Subcutaneous adipose tissue (tissue), 4 donors: Measurements from ENCODE around the gene MACROH2A2. TPM values are rescaled to one million over a fixed set of nuclear protein-coding genes. Genes with fewer than 3 reads are reported as not detected.

Experiments used
- CTCF ChIP-seq: fragments of 450-650 bp; IDR thresholded peaks from one replicate; pipeline ENCODE4 v1.5.1; 2016; ENCODE audit warnings: low read depth, mild to moderate bottlenecking, control low read depth, antibody characterized with exemption, moderate library complexity
- total RNA-seq, 4 donors: library from RNA; depleted of rRNA; stranded (reverse); fragments of >200 nt; gene quantifications; one replicate each; pipeline ENCODE4 v1.1.0, GENCODE V29; 2016

The MACROH2A2 gene
- total RNA-seq, 4 donors from 2014 or later: 0.57 to 3.1 (median 2.4) TPM

DNA sequence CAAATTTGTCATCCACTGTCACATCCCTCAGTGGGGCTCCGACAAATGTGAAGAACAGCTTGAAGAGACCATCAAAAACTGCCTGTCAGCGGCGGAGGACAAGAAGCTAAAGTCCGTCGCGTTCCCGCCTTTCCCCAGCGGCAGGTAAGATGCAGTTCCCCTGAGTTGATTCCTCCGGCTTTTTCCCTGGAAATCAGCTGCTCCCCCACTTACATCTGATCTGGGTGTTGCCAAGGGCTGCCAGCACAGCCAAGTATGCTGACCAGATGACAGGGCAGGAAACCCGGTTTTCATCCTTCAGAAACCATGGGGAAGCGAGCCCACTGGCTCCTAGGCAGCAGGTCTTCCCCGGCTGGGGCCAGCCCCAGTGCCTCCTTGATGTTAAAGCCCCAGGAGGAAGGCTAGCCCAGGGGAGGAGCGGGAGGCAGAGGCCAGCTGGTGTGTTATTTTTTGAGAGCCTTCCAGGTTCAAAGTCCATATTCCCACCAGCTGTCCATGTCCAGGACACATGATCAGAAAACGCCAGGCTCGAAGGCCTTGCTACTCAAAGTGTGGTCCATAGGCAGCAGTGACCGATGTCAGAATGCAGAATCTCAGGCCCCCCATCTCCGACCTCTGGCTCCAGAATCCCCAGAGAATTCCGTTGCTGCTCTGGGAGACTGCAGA lies 56.6 kb downstream of the MACROH2A2 start:
- TF ChIP-seq CTCF: no peak

DNA sequence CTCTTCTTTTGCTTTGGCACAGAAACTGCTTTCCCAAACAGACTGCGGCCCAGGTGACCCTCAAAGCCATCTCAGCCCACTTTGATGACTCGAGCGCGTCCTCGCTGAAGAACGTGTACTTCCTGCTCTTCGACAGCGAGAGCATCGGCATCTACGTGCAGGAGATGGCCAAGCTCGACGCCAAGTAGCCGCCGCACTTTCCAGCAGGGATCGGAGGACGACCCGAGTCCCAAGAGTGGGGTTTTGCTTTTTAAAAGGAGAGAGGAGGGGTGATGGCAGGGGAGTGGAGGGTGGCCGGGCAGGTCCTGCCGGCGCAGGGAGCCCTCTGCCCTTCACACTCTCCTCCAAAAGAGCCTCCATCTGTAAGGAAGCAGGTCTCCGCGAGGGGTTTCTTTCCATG lies 58.9 kb downstream of the MACROH2A2 start:
- no peak for TF ChIP-seq CTCF

DNA sequence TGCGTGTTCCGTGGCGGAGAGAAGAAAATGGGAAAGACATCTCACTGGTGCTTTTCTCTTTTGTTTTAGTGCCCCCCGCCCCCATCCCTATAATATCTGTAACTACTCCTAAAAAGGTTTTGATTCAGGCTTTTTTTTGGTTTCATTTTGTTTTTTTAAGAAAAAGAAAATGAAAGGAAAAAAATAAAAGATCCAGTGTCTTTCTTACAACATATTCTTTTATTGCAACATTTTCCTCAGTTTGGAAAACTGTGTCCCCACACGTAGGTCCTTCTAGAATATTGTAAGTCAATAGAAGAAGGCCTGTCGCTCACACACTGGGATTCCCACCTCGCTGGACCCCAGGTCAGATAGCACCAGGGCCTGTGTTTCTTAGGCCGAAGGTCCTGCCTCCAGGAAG lies 59.4 kb downstream of the MACROH2A2 start:
- no peak for TF ChIP-seq CTCF

DNA sequence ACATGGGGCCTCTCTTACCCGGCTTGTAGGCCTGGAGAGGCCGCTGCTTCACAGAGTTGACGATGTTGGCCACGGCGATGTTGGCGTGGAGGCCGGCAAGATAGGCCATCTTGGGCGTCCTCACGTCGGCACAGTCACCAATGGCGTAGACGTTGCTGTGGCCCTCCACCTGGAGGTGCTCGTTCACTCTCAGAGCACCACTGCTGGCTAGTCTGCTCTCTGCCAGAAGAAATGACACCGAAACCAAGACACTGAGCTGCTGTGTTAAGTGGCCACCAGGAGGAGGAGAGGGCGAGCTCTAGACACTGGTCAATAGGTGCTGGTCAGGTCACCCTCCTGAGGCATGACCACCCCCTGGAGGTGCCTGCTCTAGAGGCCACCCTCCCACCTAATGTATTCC lies 62.3 kb downstream of the MACROH2A2 start:
- TF ChIP-seq CTCF: no peak

- TF ChIP-seq CTCF: no peak
Measured at GRCh38 chr10:70115948-70116682, 63.5 kb downstream of the MACROH2A2 start.

GRCh38 chr10:70117646-70118045 lies 65.0 kb downstream of the MACROH2A2 start:
- TF ChIP-seq CTCF: no peak

GRCh38 chr10:70118196-70118595 lies 65.5 kb downstream of the MACROH2A2 start:
- TF ChIP-seq CTCF: no peak
